ENCODE results near the gene HSD17B10.

DNA sequence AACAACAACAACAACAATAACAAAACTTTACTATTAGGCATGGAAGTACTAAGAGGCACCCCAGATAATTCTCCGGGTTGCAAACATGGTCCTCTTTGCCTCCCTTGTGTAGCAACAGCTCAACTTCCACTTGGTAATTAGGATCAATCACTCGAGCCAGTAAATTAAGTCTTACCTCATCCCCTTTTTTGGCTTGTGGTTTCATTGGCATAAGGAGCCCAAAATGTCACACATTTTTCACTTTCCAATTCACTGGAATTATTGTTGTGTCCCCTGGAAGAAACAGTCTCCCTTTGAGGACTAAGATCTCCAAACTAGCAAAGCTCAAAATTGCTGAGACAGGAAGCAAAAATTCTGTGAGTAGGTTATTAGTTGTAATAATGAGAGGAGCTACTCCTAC is 49.2 kb upstream of the HSD17B10 start:
- no peak for TF ChIP-seq CTCF (conservative IDR thresholded peaks at IDR 0.05 in 1 of 2, IDR thresholded peaks at IDR 0.05 in 1 of 2; ENCODE audit: low read depth in 1 of 2, low read length in 2 of 2)
- no peak for TF ChIP-seq EZH2 (IDR thresholded peaks at IDR 0.05; ENCODE audit: low read length, missing control alignments)
